ENCODE measurements around the gene GUCY2D.
A peak's percentile ranks its signal among the peaks of the same experiment; 100 is the strongest.
"Not testable (repeated sequence)": the region's sequence is repeated elsewhere in the genome, so short reads cannot be mapped to it uniquely, and the experiment has no call there.

GUCY2D gene

GRCh38 chr17:8021565-8022359 lies 19.3 kb downstream of the GUCY2D start:
- H3K14ac ChIP-seq (ENCODE audit: low read length): no peak overlapping the region
- H3K4me3 ChIP-seq (ENCODE audit: low read length in 2 of 2): no peak overlapping the region
- H4K8ac ChIP-seq (ENCODE audit: low read depth, low read length): no peak overlapping the region
- DNase-seq (ENCODE audit: low spot score): no peak
- H2AK5ac ChIP-seq (ENCODE audit: low read depth, low read length): no peak overlapping the region
- H3K27ac ChIP-seq (replicated peaks; ENCODE audit: low read length): no peak overlapping the region
- no peaks in the 10 kb centered on the region for H3K9me3 ChIP-seq (replicated peaks in 1 of 2; ENCODE audit: control insufficient read depth in 2 of 2, insufficient read depth in 1 of 2, low read depth in 1 of 2, low read length in 2 of 2)
- no CpG with 5 or more reads among the region's 13 CpGs for WGBS, 2 donors (ENCODE audit: extremely low coverage in 2 of 2, insufficient read length in 2 of 2, insufficient replicate concordance in 1 of 2)
- no peak overlapping the region for H3K4ac ChIP-seq (ENCODE audit: low read length)
- H3K79me1 ChIP-seq (ENCODE audit: low read depth, low read length): no peaks in the 10 kb centered on the region
- no peak overlapping the region for H4K91ac ChIP-seq (ENCODE audit: low read depth, low read length, poor library complexity)
- peak overlapping the region; percentile 41 for H3K18ac ChIP-seq (ENCODE audit: low read length)
- no peak overlapping the region for H3K4me2 ChIP-seq (ENCODE audit: insufficient read depth, low read length, poor library complexity, severe bottlenecking)
- peaks cover 0 to 9% of the 10 kb centered on the region in 2 donors for H3K4me1 ChIP-seq (ENCODE audit: control insufficient read depth in 2 of 2, insufficient read depth in 1 of 2, low read depth in 1 of 2, low read length in 2 of 2)
- no peak overlapping the region for H2AFZ ChIP-seq (ENCODE audit: low read length)
- H3K23ac ChIP-seq (ENCODE audit: low read depth, low read length, poor library complexity): no peak overlapping the region
- H2BK15ac ChIP-seq (ENCODE audit: low read length): peak overlapping the region; percentile 86
- no peak overlapping the region for H2BK5ac ChIP-seq (ENCODE audit: low read length)
- H2BK120ac ChIP-seq (ENCODE audit: low read depth, low read length): no peak overlapping the region
- peaks cover 0 to 57% (median 0%) of the 10 kb centered on the region in 3 experiments for H3K27me3 ChIP-seq (ENCODE audit: control insufficient read depth in 3 of 3, insufficient read depth in 3 of 3, low read depth in 1 of 3, low read length in 3 of 3)
- H2BK12ac ChIP-seq (ENCODE audit: low read length): peak overlapping the region; percentile 16
- H3K9ac ChIP-seq (ENCODE audit: low read depth, low read length, poor library complexity): no peak overlapping the region
- no peaks in the 10 kb centered on the region for H3K36me3 ChIP-seq (replicated peaks in 1 of 2; ENCODE audit: control insufficient read depth in 2 of 2, insufficient read depth in 2 of 2, low read length in 2 of 2)

GRCh38 chr17:8022360-8023003 lies 20.1 kb downstream of the GUCY2D start:
- WGBS, 2 donors (ENCODE audit: extremely low coverage in 2 of 2, insufficient read length in 2 of 2, insufficient replicate concordance in 1 of 2): no CpG with 5 or more reads among the region's 4 CpGs
- Histone ChIP-seq H3K36me3 (replicated peaks in 1 of 2; ENCODE audit: control insufficient read depth in 2 of 2, insufficient read depth in 2 of 2, low read length in 2 of 2) (no peaks in the 10 kb centered on the region), H3K14ac (ENCODE audit: low read length) (no peak overlapping the region)

GRCh38 chr17:8024161-8024560 lies 21.7 kb downstream of the GUCY2D start:
- H2BK120ac ChIP-seq (ENCODE audit: low read depth, low read length); H3K4me2 ChIP-seq (ENCODE audit: insufficient read depth, low read length, poor library complexity, severe bottlenecking); H4K8ac ChIP-seq (ENCODE audit: low read depth, low read length); H2BK15ac ChIP-seq (ENCODE audit: low read length); H3K79me1 ChIP-seq (ENCODE audit: low read depth, low read length); H3K36me3 ChIP-seq (replicated peaks in 1 of 2; ENCODE audit: control insufficient read depth in 2 of 2, insufficient read depth in 2 of 2, low read length in 2 of 2); H2BK5ac ChIP-seq (ENCODE audit: low read length); H2AK5ac ChIP-seq (ENCODE audit: low read depth, low read length); H3K9me3 ChIP-seq (replicated peaks in 1 of 2; ENCODE audit: control insufficient read depth in 2 of 2, insufficient read depth in 1 of 2, low read depth in 1 of 2, low read length in 2 of 2); H3K4ac ChIP-seq (ENCODE audit: low read length); H2BK12ac ChIP-seq (ENCODE audit: low read length); H2AFZ ChIP-seq (ENCODE audit: low read length); H3K18ac ChIP-seq (ENCODE audit: low read length); H3K14ac ChIP-seq (ENCODE audit: low read length); H4K91ac ChIP-seq (ENCODE audit: low read depth, low read length, poor library complexity); DNase-seq (ENCODE audit: low spot score); H3K27ac ChIP-seq (replicated peaks; ENCODE audit: low read length); H3K9ac ChIP-seq (ENCODE audit: low read depth, low read length, poor library complexity); H3K23ac ChIP-seq (ENCODE audit: low read depth, low read length, poor library complexity); H3K4me1 ChIP-seq (ENCODE audit: control insufficient read depth in 2 of 2, insufficient read depth in 1 of 2, low read depth in 1 of 2, low read length in 2 of 2); H3K4me3 ChIP-seq (ENCODE audit: low read length in 2 of 2): not testable (repeated sequence)
- no CpG with 5 or more reads among the region's 6 CpGs for WGBS, 2 donors (ENCODE audit: extremely low coverage in 2 of 2, insufficient read length in 2 of 2, insufficient replicate concordance in 1 of 2)
- H3K27me3 ChIP-seq (ENCODE audit: control insufficient read depth in 3 of 3, insufficient read depth in 3 of 3, low read depth in 1 of 3, low read length in 3 of 3): peaks cover 0 to 38% (median 0%) of the 10 kb centered on the region in 3 experiments

More at GRCh38 chr17:8022360-8023003, 20.1 kb downstream of the GUCY2D start:
- Histone ChIP-seq H3K4ac (ENCODE audit: low read length) (no peak overlapping the region), H3K27me3 (ENCODE audit: control insufficient read depth in 3 of 3, insufficient read depth in 3 of 3, low read depth in 1 of 3, low read length in 3 of 3) (peaks cover 0 to 55% (median 0%) of the 10 kb centered on the region in 3 experiments), H3K23ac (ENCODE audit: low read depth, low read length, poor library complexity) (no peak overlapping the region), H3K9me3 (replicated peaks in 1 of 2; ENCODE audit: control insufficient read depth in 2 of 2, insufficient read depth in 1 of 2, low read depth in 1 of 2, low read length in 2 of 2) (no peaks in the 10 kb centered on the region), H3K79me1 (ENCODE audit: low read depth, low read length) (no peaks in the 10 kb centered on the region), H3K9ac (ENCODE audit: low read depth, low read length, poor library complexity) (no peak overlapping the region), H2AK5ac (ENCODE audit: low read depth, low read length) (no peak overlapping the region), H3K27ac (replicated peaks; ENCODE audit: low read length) (no peak overlapping the region), H2BK120ac (ENCODE audit: low read depth, low read length) (no peak overlapping the region), H3K4me2 (ENCODE audit: insufficient read depth, low read length, poor library complexity, severe bottlenecking) (no peak overlapping the region), H3K4me1 (ENCODE audit: control insufficient read depth in 2 of 2, insufficient read depth in 1 of 2, low read depth in 1 of 2, low read length in 2 of 2) (peaks cover 0 to 9% of the 10 kb centered on the region in 2 donors), H3K4me3 (ENCODE audit: low read length in 2 of 2) (no peak overlapping the region), H4K8ac (ENCODE audit: low read depth, low read length) (no peak overlapping the region), H2BK12ac (ENCODE audit: low read length) (no peak overlapping the region), H3K18ac (ENCODE audit: low read length) (peak overlapping the region; percentile 41), H2BK5ac (ENCODE audit: low read length) (no peak overlapping the region), H2AFZ (ENCODE audit: low read length) (no peak overlapping the region), H4K91ac (ENCODE audit: low read depth, low read length, poor library complexity) (no peak overlapping the region), H2BK15ac (ENCODE audit: low read length) (peak overlapping the region; percentile 86)
- DNase-seq (ENCODE audit: low spot score): no peak

DNA sequence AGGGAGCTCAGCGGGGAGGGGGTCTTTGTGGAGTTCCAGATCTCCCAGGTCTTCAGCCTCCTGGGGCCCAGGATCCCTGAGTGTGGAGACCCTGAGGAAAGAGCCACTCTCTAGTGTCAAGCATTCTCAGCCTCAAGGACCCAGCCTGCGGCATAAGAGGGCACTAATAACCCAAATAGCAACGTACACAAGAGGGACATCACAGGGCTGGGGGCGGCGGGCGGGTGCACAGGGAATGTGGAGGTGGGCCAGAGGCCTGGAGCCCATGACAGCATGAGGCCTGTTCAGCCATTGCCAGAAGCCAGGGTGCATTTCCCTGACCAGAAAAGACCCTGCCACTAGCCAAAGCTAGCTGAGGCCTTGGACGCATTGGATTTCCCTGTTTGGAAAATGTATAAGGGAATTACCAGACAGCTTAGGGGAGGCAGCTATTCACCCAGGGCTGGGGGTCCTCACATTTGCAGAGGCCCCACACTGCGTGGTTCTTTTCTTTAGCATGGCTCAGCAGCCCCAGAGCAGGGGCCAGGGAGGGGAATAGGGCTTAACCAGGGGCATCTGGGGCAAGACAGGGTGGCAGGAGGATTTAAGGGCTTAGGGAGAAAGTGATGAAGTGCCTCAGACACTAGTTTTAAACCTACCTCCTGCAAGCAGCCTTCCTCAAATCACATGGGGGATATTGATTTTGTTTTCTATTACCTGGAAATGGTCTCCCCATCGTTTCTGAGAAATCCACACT lies 22.9 kb downstream of the GUCY2D start:
- no peak overlapping the region for H3K23ac ChIP-seq (ENCODE audit: low read depth, low read length, poor library complexity)
- H2BK15ac ChIP-seq (ENCODE audit: low read length): no peak overlapping the region
- no peak overlapping the region for H3K18ac ChIP-seq (ENCODE audit: low read length)
- H2BK120ac ChIP-seq (ENCODE audit: low read depth, low read length): no peak overlapping the region
- no peak overlapping the region for H3K4ac ChIP-seq (ENCODE audit: low read length)
- no peak for DNase-seq (ENCODE audit: low spot score)
- peak overlapping the region; percentile 47 for H2AK5ac ChIP-seq (ENCODE audit: low read depth, low read length)
- no peak overlapping the region for H3K27ac ChIP-seq (replicated peaks; ENCODE audit: low read length)
- peaks cover 0 to 30% (median 0%) of the 10 kb centered on the region in 3 experiments for H3K27me3 ChIP-seq (ENCODE audit: control insufficient read depth in 3 of 3, insufficient read depth in 3 of 3, low read depth in 1 of 3, low read length in 3 of 3)
- H3K79me1 ChIP-seq (ENCODE audit: low read depth, low read length): no peaks in the 10 kb centered on the region
- H2AFZ ChIP-seq (ENCODE audit: low read length): no peak overlapping the region
- no peak overlapping the region for H3K4me2 ChIP-seq (ENCODE audit: insufficient read depth, low read length, poor library complexity, severe bottlenecking)
- no peak overlapping the region for H3K9ac ChIP-seq (ENCODE audit: low read depth, low read length, poor library complexity)
- H3K4me1 ChIP-seq (ENCODE audit: control insufficient read depth in 2 of 2, insufficient read depth in 1 of 2, low read depth in 1 of 2, low read length in 2 of 2): peaks cover 0 to 8% of the 10 kb centered on the region in 2 donors
- H3K36me3 ChIP-seq (replicated peaks in 1 of 2; ENCODE audit: control insufficient read depth in 2 of 2, insufficient read depth in 2 of 2, low read length in 2 of 2): no peaks in the 10 kb centered on the region
- no CpG with 5 or more reads among the region's 9 CpGs for WGBS, 2 donors (ENCODE audit: extremely low coverage in 2 of 2, insufficient read length in 2 of 2, insufficient replicate concordance in 1 of 2)
- no peak overlapping the region for H2BK5ac ChIP-seq (ENCODE audit: low read length)
- H4K8ac ChIP-seq (ENCODE audit: low read depth, low read length): no peak overlapping the region
- no peaks in the 10 kb centered on the region for H3K9me3 ChIP-seq (replicated peaks in 1 of 2; ENCODE audit: control insufficient read depth in 2 of 2, insufficient read depth in 1 of 2, low read depth in 1 of 2, low read length in 2 of 2)
- H4K91ac ChIP-seq (ENCODE audit: low read depth, low read length, poor library complexity): peak overlapping the region; percentile 74
- H3K4me3 ChIP-seq (ENCODE audit: low read length in 2 of 2): no peak overlapping the region
- H2BK12ac ChIP-seq (ENCODE audit: low read length): no peak overlapping the region
- no peak overlapping the region for H3K14ac ChIP-seq (ENCODE audit: low read length)

All from neuronal stem cell (in vitro differentiated cells).